HUES48 (cell line): ENCODE measurements around the gene PRR20A.
"Not testable (repeated sequence)": the region's sequence is repeated elsewhere in the genome, so short reads cannot be mapped to it uniquely, and the experiment has no call there.

Experiments used
- H3K27ac ChIP-seq: one replicate; pipeline ENCODE4 v1.7.0; 2013; ENCODE audit warnings: low read depth, low read length, inconsistent platforms
- H3K27me3 ChIP-seq: 2 replicates; pipeline ENCODE4 v1.6.1; 2013; ENCODE audit warnings: mild to moderate bottlenecking, low read length; ENCODE audit not compliant: control insufficient read depth, insufficient read depth
- H3K36me3 ChIP-seq: 2 replicates; pipeline ENCODE4 v1.6.1; 2013; ENCODE audit warnings: low read length; ENCODE audit not compliant: control insufficient read depth, insufficient read depth
- H3K4me1 ChIP-seq: 2 replicates; pipeline ENCODE4 v1.6.1; 2013; ENCODE audit warnings: mild to moderate bottlenecking, low read length; ENCODE audit not compliant: control insufficient read depth, insufficient read depth
- H3K4me3 ChIP-seq: 2 replicates; pipeline ENCODE4 v1.5.1; 2013; ENCODE audit warnings: mild to moderate bottlenecking, low read depth, low read length
- H3K9ac ChIP-seq: 2 replicates; pipeline ENCODE4 v1.6.1; 2013; ENCODE audit warnings: mild to moderate bottlenecking, low read depth, low read length, moderate library complexity
- H3K9me3 ChIP-seq: 2 replicates; pipeline ENCODE4 v1.6.1; 2013; ENCODE audit warnings: low read length; ENCODE audit not compliant: control insufficient read depth, insufficient read depth

PRR20A gene

DNA sequence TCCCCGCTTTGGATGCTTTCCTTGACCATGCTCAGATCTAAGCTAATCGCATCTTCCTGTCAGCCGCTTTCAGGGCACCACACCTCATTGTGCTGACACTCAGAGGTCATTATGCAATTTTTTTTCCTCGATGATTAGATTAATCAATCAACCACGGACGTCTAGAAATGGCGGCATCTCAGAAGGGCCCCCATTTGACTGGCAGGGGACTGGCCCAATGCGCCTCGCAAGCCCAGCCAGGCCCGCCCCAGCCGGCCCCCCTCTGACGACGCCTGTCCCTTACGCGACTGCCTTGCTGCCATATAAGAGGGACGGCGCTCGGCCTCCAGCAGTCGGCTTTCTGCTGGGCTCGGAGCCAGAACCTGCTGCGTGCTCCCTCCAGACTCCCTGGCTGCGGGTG lies 19.6 kb downstream of the PRR20A start, which contains the start of gene PRR20D:
PRR20D (plus strand) TSS at position 301 of the 400 bp plus-strand sequence. CDS start 387 bp downstream, outside the sequence.
- H3K9ac ChIP-seq, H3K27ac ChIP-seq, H3K4me1 ChIP-seq, H3K27me3 ChIP-seq, H3K36me3 ChIP-seq, H3K4me3 ChIP-seq, H3K9me3 ChIP-seq: not testable (repeated sequence)

- not testable (repeated sequence) for H3K9ac ChIP-seq, H3K27ac ChIP-seq, H3K27me3 ChIP-seq, H3K4me1 ChIP-seq, H3K9me3 ChIP-seq, H3K36me3 ChIP-seq, H3K4me3 ChIP-seq
Observed at GRCh38 chr13:57166897-57167296, 26.2 kb downstream of the PRR20A start, which contains the start of gene PRR20E. TSS of gene PRR20E (plus strand) at chr13:57167197. CDS start at chr13:57167584, 387 bp downstream.

DNA sequence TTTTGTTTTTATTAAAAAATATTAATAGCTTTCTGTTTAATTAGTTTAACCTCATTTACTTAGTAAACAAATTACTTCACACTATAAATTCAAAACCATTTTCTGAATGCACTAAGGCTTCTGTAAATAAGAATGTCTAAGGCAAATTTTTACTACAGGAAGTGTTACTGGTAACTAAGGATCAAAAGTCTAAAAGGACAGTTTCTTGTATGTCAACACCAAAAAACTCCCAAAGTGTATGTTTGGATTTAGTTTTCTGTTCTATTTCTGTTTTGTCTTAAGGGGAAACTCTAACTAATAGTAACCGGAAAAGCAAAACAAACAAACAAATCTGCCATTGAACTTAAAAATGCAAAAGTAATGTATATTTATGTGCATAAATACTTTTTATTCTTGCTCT lies 50.9 kb downstream of the PRR20A start:
- Histone ChIP-seq H3K4me1 (no peaks in the 10 kb centered on the region), H3K36me3 (no peaks in the 10 kb centered on the region), H3K27ac (no peak overlapping the region), H3K4me3 (no peak overlapping the region), H3K9me3 (no peaks in the 10 kb centered on the region), H3K27me3 (no peaks in the 10 kb centered on the region), H3K9ac (no peak overlapping the region)
